ENCODE measurements around the gene RFT1.

DNA sequence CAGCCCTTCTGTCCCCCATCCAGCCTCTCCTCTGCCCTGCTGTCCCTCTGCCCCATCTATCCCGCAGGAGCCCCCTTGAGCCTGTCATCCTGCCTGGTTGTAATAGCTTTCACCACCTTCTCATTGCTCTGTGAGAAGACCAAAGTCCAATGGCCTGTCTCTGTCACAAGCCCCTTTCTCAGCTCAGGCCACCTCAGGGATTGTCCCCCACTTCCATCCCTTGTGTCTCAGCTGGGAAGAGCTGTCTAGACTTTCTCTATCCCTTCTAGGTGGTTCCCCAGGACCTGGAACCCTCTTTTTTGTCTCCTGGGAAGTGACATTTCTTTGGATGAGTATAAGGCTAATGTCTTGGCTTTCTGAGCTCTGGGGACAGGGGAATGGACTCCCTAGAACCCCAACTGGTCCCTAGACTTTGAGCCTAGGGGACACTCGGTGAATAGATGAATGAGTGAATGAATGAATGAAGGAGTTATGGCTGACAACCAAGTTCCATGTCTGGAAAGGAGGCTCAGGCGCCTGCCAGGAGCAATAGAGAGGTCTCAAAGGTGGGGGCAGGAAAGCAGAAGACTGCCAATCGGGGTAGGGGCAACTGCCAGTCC is 29.9 kb upstream of the RFT1 start:
- TF ChIP-seq ZFP3 (CRISPR knock-in tag; IDR thresholded peaks at IDR 0.05) (no peak), ESRRG (CRISPR knock-in tag; IDR thresholded peaks at IDR 0.05) (no peak), TOX (CRISPR knock-in tag; IDR thresholded peaks at IDR 0.05; ENCODE audit: borderline replicate concordance) (no peak), RARB (CRISPR knock-in tag; IDR thresholded peaks at IDR 0.05) (no peak), GLIS3 (CRISPR knock-in tag; IDR thresholded peaks at IDR 0.05) (no peak), PPARA (CRISPR knock-in tag; IDR thresholded peaks at IDR 0.05; ENCODE audit: borderline replicate concordance) (no peak), ZNF70 (CRISPR knock-in tag; IDR thresholded peaks at IDR 0.05) (no peak), ZFP30 (CRISPR knock-in tag; IDR thresholded peaks at IDR 0.05) (no peak), SNAI2 (CRISPR knock-in tag; IDR thresholded peaks at IDR 0.05) (no peak), ARNTL (CRISPR knock-in tag; IDR thresholded peaks at IDR 0.05; ENCODE audit: borderline replicate concordance, low read depth) (no peak), ISL1 (CRISPR knock-in tag; IDR thresholded peaks at IDR 0.05) (no peak)
- TF ChIP-seq, protein P1, sequence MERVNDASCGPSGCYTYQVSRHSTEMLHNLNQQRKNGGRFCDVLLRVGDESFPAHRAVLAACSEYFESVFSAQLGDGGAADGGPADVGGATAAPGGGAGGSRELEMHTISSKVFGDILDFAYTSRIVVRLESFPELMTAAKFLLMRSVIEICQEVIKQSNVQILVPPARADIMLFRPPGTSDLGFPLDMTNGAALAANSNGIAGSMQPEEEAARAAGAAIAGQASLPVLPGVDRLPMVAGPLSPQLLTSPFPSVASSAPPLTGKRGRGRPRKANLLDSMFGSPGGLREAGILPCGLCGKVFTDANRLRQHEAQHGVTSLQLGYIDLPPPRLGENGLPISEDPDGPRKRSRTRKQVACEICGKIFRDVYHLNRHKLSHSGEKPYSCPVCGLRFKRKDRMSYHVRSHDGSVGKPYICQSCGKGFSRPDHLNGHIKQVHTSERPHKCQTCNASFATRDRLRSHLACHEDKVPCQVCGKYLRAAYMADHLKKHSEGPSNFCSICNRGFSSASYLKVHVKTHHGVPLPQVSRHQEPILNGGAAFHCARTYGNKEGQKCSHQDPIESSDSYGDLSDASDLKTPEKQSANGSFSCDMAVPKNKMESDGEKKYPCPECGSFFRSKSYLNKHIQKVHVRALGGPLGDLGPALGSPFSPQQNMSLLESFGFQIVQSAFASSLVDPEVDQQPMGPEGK (CRISPR knock-in tag; IDR thresholded peaks at IDR 0.05; ENCODE audit: borderline replicate concordance), result no peak
